ENCODE measurements around the gene C4orf50. TPM values are rescaled to one million over a fixed set of nuclear protein-coding genes. Genes with fewer than 3 reads are reported as not detected.

Gene C4orf50
- total and polyA plus RNA-seq, 2 of the 8 experiments (the other 6 are each of a cell fraction or from before 2014, with no cell fraction given): 0.08 to 0.22 TPM

GRCh38 chr4:5881340-5881739, 136.9 kb downstream of the C4orf50 start:
- H3K79me2 ChIP-seq (ENCODE audit: control insufficient read depth in 1 of 2, insufficient read depth in 2 of 2, low read length in 2 of 2): peaks cover 12 to 96% of the 10 kb centered on the region in 2 experiments
- no peak for DNase-seq (ENCODE audit: low read depth in 1 of 2, low spot score in 2 of 2)
- 72% methylated on average over 4 of the region's 4 CpGs; no CpG with 5 or more reads in 1 of the 2 experiments for WGBS, 2 experiments (ENCODE audit: extremely low coverage in 1 of 2, insufficient coverage in 1 of 2, insufficient read length in 1 of 2, insufficient replicate concordance in 2 of 2, low coverage in 1 of 2, low lambda C conversion rate in 2 of 2, missing lambda C conversion rate in 1 of 2)

More at GRCh38 chr4:5881340-5881739, 136.9 kb downstream of the C4orf50 start:
- H4K8ac ChIP-seq (ENCODE audit: extremely low read depth, insufficient read depth, low read length): no peak overlapping the region
- H3K27me3 ChIP-seq (replicated peaks in 1 of 4; ENCODE audit: control insufficient read depth in 3 of 4, extremely low read depth in 1 of 4, insufficient read depth in 3 of 4, low read length in 3 of 4): no peaks in the 10 kb centered on the region
- peaks cover 65 to 75% of the 10 kb centered on the region in 2 experiments for H4K20me1 ChIP-seq (replicated peaks in 1 of 2; ENCODE audit: control insufficient read depth in 1 of 2, insufficient read depth in 2 of 2, low read length in 2 of 2)
- H3K23me2 ChIP-seq (ENCODE audit: low read depth, low read length): peaks cover 3% of the 10 kb centered on the region; the same call in 1 of the 2 replicates
- no peak overlapping the region for H2AFZ ChIP-seq (ENCODE audit: low read length)
- H3K36me3 ChIP-seq (ENCODE audit: control insufficient read depth in 2 of 4, insufficient read depth in 4 of 4, low read length in 3 of 4): no peaks in the 10 kb centered on the region
- TF ChIP-seq SIN3A (conservative IDR thresholded peaks at IDR 0.05 in 1 of 2, IDR thresholded peaks at IDR 0.05 in 1 of 2; ENCODE audit: low read depth in 1 of 2, low read length in 2 of 2) (peak in 1 of 2 experiments; percentile 83; a peak in 1 of 4 replicates), NRF1 (IDR thresholded peaks at IDR 0.05; ENCODE audit: low read depth, low read length) (no peak)
- CTCF ChIA-PET (ENCODE audit: partially characterized antibody): interaction anchor here (0.7 to 3.5 kb wide), 11 partner anchors 11 to 138 kb away, joined by 3 to 21 read pairs (median 3); partner anchors contain the start of gene CRMP1
- no peak overlapping the region for H2BK120ac ChIP-seq (replicated peaks; ENCODE audit: low read depth, low read length)
- no peak overlapping the region for H3K18ac ChIP-seq (ENCODE audit: extremely low read depth, low read length)
- no peak overlapping the region for H2AK5ac ChIP-seq (ENCODE audit: low read depth, low read length)
- no peak overlapping the region for H4K91ac ChIP-seq (replicated peaks; ENCODE audit: insufficient read length, low read length)
- no peak overlapping the region for H2BK12ac ChIP-seq (ENCODE audit: low read depth, low read length)
- POLR2A ChIA-PET (ENCODE audit: partially characterized antibody): interaction anchor here (0.6 to 2.3 kb wide), 5 partner anchors 8 to 175 kb away, joined by 3 to 9 read pairs (median 3); no protein-coding TSS in a partner anchor
- peaks cover 0 to 10% (median 8%) of the 10 kb centered on the region in 4 experiments; a peak in 5 of 7 replicates for H3K4me1 ChIP-seq (replicated peaks in 1 of 4; ENCODE audit: control insufficient read depth in 3 of 4, insufficient read depth in 4 of 4, low read length in 3 of 4)
- no peak overlapping the region for H3K4me2 ChIP-seq (ENCODE audit: insufficient read depth in 1 of 2, low read depth in 2 of 2, low read length in 2 of 2)
- no peak overlapping the region for H3K23ac ChIP-seq (ENCODE audit: insufficient read length)
- peak; percentile 88 for FAIRE-seq
- no peak overlapping the region for H4K5ac ChIP-seq (ENCODE audit: insufficient read length, low read depth, low read length)
- no peak overlapping the region for H3K27ac ChIP-seq (ENCODE audit: low read depth, low read length)
- no peak overlapping the region for H3K56ac ChIP-seq (replicated peaks; ENCODE audit: insufficient read length, low read depth, low read length)
- H3K14ac ChIP-seq (ENCODE audit: insufficient read length): no peak overlapping the region
- no peak overlapping the region for H2BK15ac ChIP-seq (ENCODE audit: low read length)
- H3K4me3 ChIP-seq (ENCODE audit: extremely low read depth in 1 of 4, insufficient read depth in 2 of 4, low read depth in 3 of 4, low read length in 4 of 4): no peak overlapping the region
- no peak overlapping the region for H3K4ac ChIP-seq (replicated peaks; ENCODE audit: insufficient read length, low read depth, low read length)
- H2BK20ac ChIP-seq (ENCODE audit: low read length): no peak overlapping the region
- H3K9ac ChIP-seq (replicated peaks in 1 of 4; ENCODE audit: extremely low read depth in 1 of 4, low read depth in 3 of 4, low read length in 3 of 4): no peak overlapping the region
- H2BK5ac ChIP-seq (ENCODE audit: low read depth, low read length): no peak overlapping the region
- no peaks in the 10 kb centered on the region for H3K9me3 ChIP-seq (ENCODE audit: insufficient read depth in 2 of 2, low read depth in 1 of 2, low read length in 1 of 2)
- H3K79me1 ChIP-seq (ENCODE audit: low read depth, low read length): peaks cover 42% of the 10 kb centered on the region

Measured in H1 (cell line).